ENCODE data around the gene ZNF23. TPM values are rescaled to one million over a fixed set of nuclear protein-coding genes. Genes with fewer than 3 reads are reported as not detected.

ZNF23 gene
- total and polyA plus RNA-seq, 10 of the 15 experiments (the other 5 are each of a cell fraction or from before 2014, with no cell fraction given): 3.6 to 11.5 (median 8.7) TPM

DNA sequence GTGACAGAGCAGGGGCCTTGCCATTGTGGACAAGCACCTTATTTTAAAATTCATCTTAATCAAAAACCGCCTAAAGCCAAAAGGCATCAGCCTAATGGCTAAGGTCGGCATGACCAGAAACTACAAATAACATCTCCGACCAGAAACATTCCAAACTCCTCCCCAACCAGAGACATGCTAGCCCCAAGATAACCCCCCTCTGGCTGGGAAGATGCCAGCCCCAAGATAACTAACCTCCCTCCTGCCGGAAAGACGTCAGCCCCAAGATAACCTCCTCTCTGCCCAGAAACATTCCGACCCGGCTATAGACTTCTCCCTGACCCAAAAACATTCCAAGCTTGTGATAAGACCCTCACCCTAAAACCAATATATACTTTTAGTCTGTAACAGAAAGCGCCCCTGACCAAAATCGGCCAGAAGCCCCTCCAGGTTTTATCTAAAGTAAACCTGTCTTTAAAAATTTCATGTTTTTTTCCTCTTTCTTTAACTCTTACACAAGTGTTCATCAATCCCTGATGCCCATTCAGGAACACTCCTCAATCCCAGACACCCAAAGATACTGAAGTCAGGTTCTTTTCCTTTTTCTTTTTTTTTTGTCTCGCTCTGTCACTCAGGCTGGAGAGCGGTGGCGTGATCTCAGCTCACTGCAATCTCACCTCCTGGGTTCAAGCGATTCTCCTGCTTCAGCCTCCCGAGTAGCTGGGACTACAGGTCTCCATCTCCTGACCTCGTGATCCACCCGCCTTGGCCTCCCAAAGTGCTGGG is 52.9 kb downstream of the ZNF23 start (continued):
- TF ChIP-seq ZBTB33 (IDR thresholded peaks at IDR 0.05): no peak

DNA sequence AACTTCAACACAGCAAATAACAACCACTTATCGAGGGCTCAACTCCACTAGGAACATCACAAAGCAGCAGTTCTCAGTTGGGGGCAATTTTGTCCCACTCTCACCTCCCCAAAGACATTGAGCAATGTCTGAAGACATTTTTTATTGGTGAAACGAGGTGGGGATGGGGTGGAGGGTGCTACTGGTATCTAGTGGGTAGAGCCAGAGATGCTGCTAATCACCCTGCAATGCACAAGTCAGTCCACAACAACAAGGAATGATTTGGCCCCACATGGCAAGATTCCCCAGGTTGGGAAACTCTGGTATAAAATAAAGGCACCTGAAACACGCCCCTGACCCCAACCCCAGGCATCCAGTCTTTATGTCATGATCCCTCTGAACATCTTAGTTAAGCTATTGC is 53.5 kb downstream of the ZNF23 start:
- DNase-seq (ENCODE audit: low read depth, low spot score): no peak
- TF ChIP-seq ZNF622 (IDR thresholded peaks at IDR 0.05) (no peak), BCL11A (IDR thresholded peaks at IDR 0.05; ENCODE audit: low read depth, low read length) (no peak), IRF4 (IDR thresholded peaks at IDR 0.05; ENCODE audit: low read depth, low read length) (no peak), GABPA (IDR thresholded peaks at IDR 0.05; ENCODE audit: low read depth) (no peak), MEF2B (IDR thresholded peaks at IDR 0.05; ENCODE audit: partially characterized antibody, poor library complexity, severe bottlenecking) (no peak), MYB (IDR thresholded peaks at IDR 0.05; ENCODE audit: borderline replicate concordance, low read depth, low read length) (no peak), SPI1 (IDR thresholded peaks at IDR 0.05; ENCODE audit: borderline replicate concordance, insufficient read depth, low read depth, low read length) (no peak)
- TF ChIP-seq, protein P1, sequence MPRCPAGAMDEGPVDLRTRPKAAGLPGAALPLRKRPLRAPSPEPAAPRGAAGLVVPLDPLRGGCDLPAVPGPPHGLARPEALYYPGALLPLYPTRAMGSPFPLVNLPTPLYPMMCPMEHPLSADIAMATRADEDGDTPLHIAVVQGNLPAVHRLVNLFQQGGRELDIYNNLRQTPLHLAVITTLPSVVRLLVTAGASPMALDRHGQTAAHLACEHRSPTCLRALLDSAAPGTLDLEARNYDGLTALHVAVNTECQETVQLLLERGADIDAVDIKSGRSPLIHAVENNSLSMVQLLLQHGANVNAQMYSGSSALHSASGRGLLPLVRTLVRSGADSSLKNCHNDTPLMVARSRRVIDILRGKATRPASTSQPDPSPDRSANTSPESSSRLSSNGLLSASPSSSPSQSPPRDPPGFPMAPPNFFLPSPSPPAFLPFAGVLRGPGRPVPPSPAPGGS (IDR thresholded peaks at IDR 0.05; ENCODE audit: borderline replicate concordance, insufficient read depth, low read depth, low read length, poor library complexity, severe bottlenecking): no peak
- TF ChIP-seq, protein P2, sequence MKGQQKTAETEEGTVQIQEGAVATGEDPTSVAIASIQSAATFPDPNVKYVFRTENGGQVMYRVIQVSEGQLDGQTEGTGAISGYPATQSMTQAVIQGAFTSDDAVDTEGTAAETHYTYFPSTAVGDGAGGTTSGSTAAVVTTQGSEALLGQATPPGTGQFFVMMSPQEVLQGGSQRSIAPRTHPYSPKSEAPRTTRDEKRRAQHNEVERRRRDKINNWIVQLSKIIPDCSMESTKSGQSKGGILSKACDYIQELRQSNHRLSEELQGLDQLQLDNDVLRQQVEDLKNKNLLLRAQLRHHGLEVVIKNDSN (IDR thresholded peaks at IDR 0.05; ENCODE audit: borderline replicate concordance, extremely low read length, insufficient read depth, low read depth, low read length): no peak
- no peaks in the 10 kb centered on the region for H3K4me1 ChIP-seq (ENCODE audit: control insufficient read depth, insufficient read depth, low read length)
- H3K9me3 ChIP-seq (replicated peaks; ENCODE audit: control insufficient read depth, insufficient read depth, low read length): no peaks in the 10 kb centered on the region; the same call in 2 of the 3 replicates
- no peaks in the 10 kb centered on the region for H3K79me2 ChIP-seq (ENCODE audit: control insufficient read depth, insufficient read depth, low read length)
- BruUV-seq (replicated peaks): no TSS peak
- SMC1A ChIA-PET (ENCODE audit: uncharacterized antibody, unreplicated experiment): interaction anchor here (5.0 to 6.9 kb wide), 2 partner anchors 91 to 202 kb away, joined by 42 to 75 read pairs; no protein-coding TSS in a partner anchor
- no peak for ATAC-seq
- no peak overlapping the region for H3K9ac ChIP-seq (ENCODE audit: control insufficient read depth, insufficient read depth, low read length)
- no peaks in the 10 kb centered on the region for H3K36me3 ChIP-seq (ENCODE audit: control insufficient read depth in 2 of 2, insufficient read depth in 2 of 2, low read length in 1 of 2)
- peaks cover 0 to 7% of the 10 kb centered on the region in 2 experiments; a peak in 2 of 4 replicates for H3K27me3 ChIP-seq (replicated peaks in 1 of 2; ENCODE audit: control insufficient read depth in 2 of 2, insufficient read depth in 2 of 2, low read length in 1 of 2)
- RAD21 ChIA-PET (ENCODE audit: unreplicated experiment): no interaction called here
- no peak overlapping the region for H2AFZ ChIP-seq (ENCODE audit: control insufficient read depth, low read depth, low read length)
- H3K4me3 ChIP-seq: no peak overlapping the region
- POLR2A ChIA-PET: no interaction called here
- no peak overlapping the region for H3K27ac ChIP-seq (ENCODE audit: control insufficient read depth, insufficient read depth)
- CTCF ChIA-PET: interaction anchor here (1.0 to 6.8 kb wide), 4 partner anchors 14 to 201 kb away, joined by 5 to 80 read pairs (median 8); no protein-coding TSS in a partner anchor
- 0% methylated on average over 3 of the region's 3 CpGs for WGBS (ENCODE audit: insufficient coverage, insufficient replicate concordance, low lambda C conversion rate, missing lambda C conversion rate)
- H4K20me1 ChIP-seq (ENCODE audit: control insufficient read depth, insufficient read depth): no peaks in the 10 kb centered on the region
- intact Hi-C loops (cut with micrococcal nuclease; ENCODE audit: unreplicated experiment) (no loop called here), in situ Hi-C loops (cut with MboI) (no loop called here)
- FAIRE-seq: no peak
- H3K4me2 ChIP-seq (ENCODE audit: control insufficient read depth, insufficient read depth): no peak overlapping the region

All from GM12878 (cell line).